BLaER1 (cell line): ENCODE results near the gene THOP1.

Experiments used
- H3K27ac ChIP-seq: shearing (Covaris generic); formaldehyde crosslinking; 2 replicates; pipeline ENCODE4 v1.8.1; 2022
- H3K27me3 ChIP-seq: shearing (Covaris generic); formaldehyde crosslinking; 2 replicates; pipeline ENCODE4 v1.8.1; 2022
- H3K36me3 ChIP-seq: shearing (Covaris generic); formaldehyde crosslinking; 2 replicates; pipeline ENCODE4 v1.8.1; 2022
- H3K4me1 ChIP-seq: shearing (Covaris generic); formaldehyde crosslinking; 2 replicates; pipeline ENCODE4 v1.8.1; 2022
- H3K4me2 ChIP-seq: shearing (Covaris generic); formaldehyde crosslinking; 2 replicates; pipeline ENCODE4 v1.8.1; 2022
- H3K4me3 ChIP-seq: shearing (Covaris generic); formaldehyde crosslinking; 2 replicates; pipeline ENCODE4 v1.8.1; 2022
- H3K9ac ChIP-seq: shearing (Covaris generic); formaldehyde crosslinking; 2 replicates; pipeline ENCODE4 v1.8.1; 2022
- H3K9me3 ChIP-seq: shearing (Covaris generic); formaldehyde crosslinking; 2 replicates; pipeline ENCODE4 v1.8.1; 2022
- H4K20me1 ChIP-seq: shearing (Covaris generic); formaldehyde crosslinking; 2 replicates; pipeline ENCODE4 v1.8.1; 2022
- Cebpa-rat ChIP-seq: shearing (Covaris generic); IDR thresholded peaks from 2 replicates; pipeline ENCODE4 v1.8.1; 2022

Gene THOP1

GRCh38 chr19:2785244-2785997, at the start of gene THOP1:
Gene THOP1, plus strand, starts transcription at chr19:2785503. Its CDS starts 160 bp downstream, at chr19:2785663.
- H3K27me3 ChIP-seq, result no peaks in the 10 kb centered on the region
- H3K4me1 ChIP-seq, result peaks cover 75% of the 10 kb centered on the region
- H3K9ac ChIP-seq, result peak within 1 kb of the TSS; percentile 95

DNA sequence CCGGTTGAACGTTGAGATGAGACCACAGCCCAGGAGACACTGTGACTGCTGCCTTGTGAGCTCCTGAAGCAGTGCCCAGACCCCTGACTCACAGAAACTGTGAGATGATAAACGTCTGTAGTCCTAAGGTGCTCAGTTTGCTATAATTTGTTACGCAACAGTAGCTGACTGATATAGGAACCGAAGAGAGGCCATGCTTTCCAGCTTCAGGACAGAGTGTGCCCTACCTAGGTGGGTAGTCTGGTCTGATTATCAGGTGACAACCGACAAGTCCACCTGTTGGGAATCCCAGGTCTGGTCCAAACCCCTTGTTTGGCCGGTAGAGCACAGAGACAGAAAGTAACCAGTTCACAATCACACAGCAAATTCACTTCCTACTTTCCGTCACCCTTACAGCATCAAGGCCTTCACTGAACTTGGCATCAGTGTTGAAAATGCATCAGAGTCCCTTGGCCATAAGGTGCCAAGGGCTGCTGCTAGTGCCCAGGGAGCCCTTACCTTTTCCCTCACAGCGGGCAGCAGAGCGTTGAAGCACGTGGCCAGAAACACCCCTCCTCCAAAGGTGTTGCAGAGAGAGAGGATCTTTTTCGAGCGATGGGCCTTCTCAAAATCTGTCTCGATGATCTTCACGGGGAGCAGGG, 48.6 kb upstream of the THOP1 start:
- Histone ChIP-seq H3K9me3 (peaks cover 9% of the 10 kb centered on the region), H3K9ac (no peak overlapping the region), H3K4me1 (peaks cover 66% of the 10 kb centered on the region), H4K20me1 (peaks cover 62% of the 10 kb centered on the region), H3K4me2 (no peak overlapping the region), H3K36me3 (peaks cover 55% of the 10 kb centered on the region), H3K4me3 (no peak overlapping the region), H3K27ac (no peak overlapping the region), H3K27me3 (no peaks in the 10 kb centered on the region; the same call in 1 of the 2 replicates)
- TF ChIP-seq Cebpa-rat, result peak; percentile 83

More at GRCh38 chr19:2785244-2785997, at the start of gene THOP1:
- no peak for TF ChIP-seq Cebpa-rat
- H3K4me2 ChIP-seq, result peak within 1 kb of the TSS; percentile 99
- peaks cover 67% of the 10 kb centered on the region for H4K20me1 ChIP-seq
- H3K9me3 ChIP-seq, result no peaks in the 10 kb centered on the region
- peak within 1 kb of the TSS; percentile 93 for H3K27ac ChIP-seq
- peak within 1 kb of the TSS; percentile 98 for H3K4me3 ChIP-seq
- H3K36me3 ChIP-seq, result peaks cover 49% of the 10 kb centered on the region

DNA sequence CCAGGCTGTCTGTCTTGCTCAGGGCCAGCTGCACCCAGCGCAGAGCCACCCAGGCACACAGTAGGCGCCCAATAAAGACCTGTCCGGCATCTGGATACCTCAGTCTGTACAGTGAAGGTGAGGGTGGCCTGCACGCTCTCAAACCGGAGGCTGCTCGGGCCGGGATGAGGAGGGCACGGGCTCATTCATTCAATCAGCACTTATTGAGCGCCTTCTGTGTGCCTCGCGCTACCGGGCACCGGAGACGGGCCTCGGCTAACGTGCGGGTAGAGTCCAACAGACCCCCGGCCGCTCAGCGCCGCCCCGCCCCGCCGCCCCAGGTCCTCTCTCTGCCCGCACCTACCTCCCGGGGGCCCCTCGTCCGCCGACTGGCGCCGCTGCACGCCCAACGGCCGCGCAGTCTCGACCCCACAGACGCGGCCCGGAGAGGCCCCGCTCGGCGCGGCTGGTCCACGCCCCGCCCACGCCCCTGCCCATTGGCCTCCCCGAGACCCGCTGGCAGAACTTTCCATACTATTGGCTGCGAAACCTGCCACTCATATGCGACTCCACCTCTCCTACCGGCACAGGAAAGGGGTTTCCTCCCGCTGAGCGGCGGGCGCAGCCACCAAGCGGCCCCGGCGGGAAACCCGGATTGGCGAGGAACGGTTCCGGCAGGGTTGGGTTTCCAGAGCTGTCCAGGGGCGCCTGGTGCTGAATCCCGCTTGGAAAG, 45.5 kb upstream of the THOP1 start, which contains the start of gene SLC39A3:
Gene SLC39A3, minus strand, starts transcription at position 416 of the 712 bp plus-strand sequence. CDS start 2,760 bp downstream, outside the sequence.
- peak within 1 kb of the TSS; percentile 90 for H3K4me2 ChIP-seq
- H3K27me3 ChIP-seq, result no peaks in the 10 kb centered on the region; the same call in 1 of the 2 replicates
- H3K9me3 ChIP-seq, result peaks cover 9% of the 10 kb centered on the region
- peak within 1 kb of the TSS; percentile 89 for H3K27ac ChIP-seq
- peak within 1 kb of the TSS; percentile 97 for H3K4me3 ChIP-seq
- peaks cover 31% of the 10 kb centered on the region for H3K36me3 ChIP-seq
- peak within 1 kb of the TSS; percentile 89 for H3K9ac ChIP-seq
- TF ChIP-seq Cebpa-rat, result no peak
- H3K4me1 ChIP-seq, result peaks cover 37% of the 10 kb centered on the region
- peaks cover 31% of the 10 kb centered on the region for H4K20me1 ChIP-seq

DNA sequence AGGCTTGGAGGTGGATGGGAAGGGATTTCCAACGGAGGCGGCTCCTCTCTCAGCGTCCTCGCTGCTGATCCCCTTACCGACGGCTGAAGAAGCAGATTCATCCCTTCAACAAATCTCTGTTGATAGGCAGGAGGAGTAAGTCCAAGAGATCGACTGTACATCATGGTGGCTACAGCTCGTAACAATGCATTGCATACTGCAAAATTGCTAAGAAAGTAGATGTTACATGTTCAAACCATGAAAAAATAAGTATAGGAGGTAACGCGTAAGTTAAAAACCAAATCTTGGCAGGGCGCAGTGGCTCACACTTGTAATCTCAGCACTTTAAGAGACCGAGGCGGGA, 45.0 kb upstream of the THOP1 start:
- Histone ChIP-seq H3K9me3 (peaks cover 9% of the 10 kb centered on the region), H3K9ac (no peak overlapping the region), H3K27me3 (no peaks in the 10 kb centered on the region; the same call in 1 of the 2 replicates), H3K27ac (no peak overlapping the region), H4K20me1 (peaks cover 26% of the 10 kb centered on the region), H3K36me3 (peaks cover 25% of the 10 kb centered on the region), H3K4me3 (no peak overlapping the region), H3K4me1 (peaks cover 37% of the 10 kb centered on the region), H3K4me2 (peak overlapping the region; percentile 55)
- TF ChIP-seq Cebpa-rat, result no peak

GRCh38 chr19:2743099-2743498, 42.2 kb upstream of the THOP1 start:
- Histone ChIP-seq H3K4me1 (peaks cover 33% of the 10 kb centered on the region), H3K4me3 (no peak overlapping the region), H3K4me2 (no peak overlapping the region), H3K36me3 (no peaks in the 10 kb centered on the region), H3K9me3 (no peaks in the 10 kb centered on the region), H3K27me3 (no peaks in the 10 kb centered on the region), H4K20me1 (0 out of 2 replicates have a peak, but pooled peaks cover 6% of the 10 kb centered on the region), H3K27ac (no peak overlapping the region), H3K9ac (no peak overlapping the region)
- TF ChIP-seq Cebpa-rat, result no peak

GRCh38 chr19:2744113-2744512, 41.2 kb upstream of the THOP1 start:
- H3K27me3 ChIP-seq, result no peaks in the 10 kb centered on the region
- no peak overlapping the region for H3K4me3 ChIP-seq
- H3K4me1 ChIP-seq, result peaks cover 33% of the 10 kb centered on the region
- no peak overlapping the region for H3K9ac ChIP-seq
- no peaks in the 10 kb centered on the region for H3K36me3 ChIP-seq
- H3K9me3 ChIP-seq, result no peaks in the 10 kb centered on the region
- TF ChIP-seq Cebpa-rat, result no peak
- no peak overlapping the region for H3K27ac ChIP-seq
- H3K4me2 ChIP-seq, result no peak overlapping the region
- H4K20me1 ChIP-seq, result no peaks in the 10 kb centered on the region

DNA sequence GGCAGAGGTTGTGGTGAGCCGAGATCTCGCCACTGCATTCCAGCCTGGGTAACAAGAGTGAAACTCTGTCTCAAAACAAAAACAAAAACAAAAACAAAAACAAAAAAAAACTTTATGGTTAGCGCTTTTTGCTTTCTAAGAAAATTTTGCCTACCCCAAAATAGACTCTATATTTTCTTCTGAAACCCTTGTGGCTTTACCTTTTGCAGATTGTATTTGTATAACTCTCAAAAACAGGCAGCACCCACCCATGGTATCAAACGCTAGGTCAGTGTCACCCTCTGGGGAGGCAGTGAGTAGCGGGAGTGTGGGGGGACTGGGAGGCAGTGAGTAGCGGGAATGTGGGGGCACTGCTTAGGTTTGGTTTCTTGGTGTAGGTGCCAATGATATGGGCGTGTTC, 38.0 kb upstream of the THOP1 start:
- H3K4me2 ChIP-seq, result no peak overlapping the region
- H3K9ac ChIP-seq, result no peak overlapping the region
- no peaks in the 10 kb centered on the region for H3K36me3 ChIP-seq
- no peaks in the 10 kb centered on the region for H4K20me1 ChIP-seq
- TF ChIP-seq Cebpa-rat, result no peak
- no peaks in the 10 kb centered on the region for H3K27me3 ChIP-seq
- H3K4me1 ChIP-seq, result peaks cover 48% of the 10 kb centered on the region
- no peaks in the 10 kb centered on the region for H3K9me3 ChIP-seq
- H3K4me3 ChIP-seq, result no peak overlapping the region
- no peak overlapping the region for H3K27ac ChIP-seq

DNA sequence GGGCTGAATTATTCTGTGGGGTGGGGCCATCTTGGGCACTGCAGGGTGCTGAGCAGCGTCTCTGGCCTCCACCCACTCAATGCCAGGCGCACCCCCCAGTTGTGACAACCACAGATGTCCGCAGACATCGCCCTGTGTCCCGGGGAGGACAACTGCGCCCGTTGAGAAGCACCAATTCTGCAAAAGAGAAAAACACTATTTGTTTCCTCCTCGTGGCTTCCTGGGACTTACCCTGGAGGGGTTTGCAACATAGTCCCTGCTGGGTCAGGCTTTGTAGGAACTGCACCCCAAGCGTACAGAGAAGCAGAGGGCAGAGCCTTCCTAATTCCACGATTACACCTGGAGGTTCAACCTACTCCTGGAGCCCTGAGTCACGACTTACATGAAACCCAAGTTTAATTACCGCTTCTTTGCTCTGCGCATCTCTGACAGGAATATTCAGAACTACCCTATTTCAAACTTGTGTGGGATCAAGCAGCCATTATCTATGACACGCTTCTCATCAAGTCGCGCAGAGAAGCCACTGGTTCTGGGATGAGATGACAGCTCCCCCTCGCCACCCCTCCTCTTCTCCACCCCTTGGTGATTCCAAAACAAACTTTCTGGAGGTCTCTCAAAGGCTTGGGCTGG, 34.4 kb upstream of the THOP1 start:
- Histone ChIP-seq H3K9me3 (no peaks in the 10 kb centered on the region), H3K36me3 (peaks cover 34% of the 10 kb centered on the region), H3K27ac (no peak overlapping the region), H3K4me1 (peaks cover 50% of the 10 kb centered on the region), H3K9ac (0 out of 2 replicates have a peak overlapping the region, but pooled peaks have one; percentile 10), H3K27me3 (no peaks in the 10 kb centered on the region), H3K4me3 (no peak overlapping the region), H4K20me1 (no peaks in the 10 kb centered on the region), H3K4me2 (peak overlapping the region; percentile 80)
- TF ChIP-seq Cebpa-rat, result no peak

GRCh38 chr19:2751438-2751830, 33.9 kb upstream of the THOP1 start:
- Histone ChIP-seq H3K9me3 (no peaks in the 10 kb centered on the region), H3K27me3 (no peaks in the 10 kb centered on the region), H3K4me3 (no peak overlapping the region), H3K27ac (no peak overlapping the region), H3K36me3 (peaks cover 37% of the 10 kb centered on the region), H3K4me2 (peak overlapping the region; percentile 80; the same call in 1 of the 2 replicates), H3K4me1 (peaks cover 55% of the 10 kb centered on the region), H3K9ac (0 out of 2 replicates have a peak overlapping the region, but pooled peaks have one; percentile 10), H4K20me1 (no peaks in the 10 kb centered on the region)
- no peak for TF ChIP-seq Cebpa-rat
